Right renal cortex interstitium (tissue), 3 donors: Measurements from ENCODE around the gene TSPO2. TPM values are rescaled to one million over a fixed set of nuclear protein-coding genes. Genes with fewer than 3 reads are reported as not detected.
A peak's percentile ranks its signal among the peaks of the same experiment; 100 is the strongest.

ENCODE experiments used
- DNase-seq, 3 donors: peaks; one replicate each; pipeline ENCODE4 v3.0.0-alpha.2; 2013; ENCODE audit warnings: low read depth in 3 of 3, low spot score in 2 of 3
- polyA plus RNA-seq, 3 donors: library from polyadenylated mRNA; unstranded; fragments of 120-200 nt; gene quantifications; one replicate each; pipeline ENCODE4 v1.2.1, GENCODE V29; 2013; ENCODE audit not compliant: insufficient read length in 3 of 3

The TSPO2 gene
- polyA plus RNA-seq, 3 donors: 0.35 to 0.87 (median 0.44) TPM

- DNase-seq: peak; percentile 63 to 80 (median 80)
Measured at GRCh38 chr6:41073203-41073967, 31.1 kb downstream of the TSPO2 start.

DNA sequence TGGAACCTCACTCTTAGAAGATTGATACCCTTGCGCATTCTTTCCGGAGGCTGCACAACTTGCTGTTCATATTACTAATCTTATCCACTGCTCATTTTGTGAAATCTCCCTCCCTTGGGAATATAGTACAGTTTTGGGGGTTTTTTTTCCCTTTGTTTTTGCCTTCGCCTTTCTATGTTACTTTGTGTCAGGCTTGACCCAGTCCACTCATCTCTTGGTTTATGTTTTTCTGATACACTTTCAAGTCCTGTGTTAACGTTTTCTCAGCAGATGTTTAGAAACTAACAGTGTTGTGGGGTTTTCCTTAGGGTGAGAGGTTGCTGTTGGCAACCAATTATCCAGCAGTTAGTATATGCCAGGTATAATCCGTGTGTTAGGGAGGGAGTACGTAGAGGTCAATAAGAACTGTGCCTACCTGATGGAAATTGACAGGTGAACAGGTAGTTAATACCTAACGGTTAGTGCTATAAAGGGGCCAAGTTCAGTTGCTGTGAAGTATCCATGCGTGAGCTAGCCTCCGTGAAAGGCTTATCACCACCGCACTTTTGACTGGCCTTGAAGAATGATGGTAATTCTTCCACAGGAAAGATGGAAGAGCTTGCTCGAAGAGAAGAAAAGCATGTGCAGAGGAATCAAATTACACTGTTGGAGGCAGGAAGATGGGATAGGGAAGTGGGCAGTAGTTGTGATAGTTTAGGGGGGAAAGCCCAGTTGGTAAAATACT is 31.9 kb downstream of the TSPO2 start:
- peak in 1 of 3 donors; percentile 27 for DNase-seq

DNA sequence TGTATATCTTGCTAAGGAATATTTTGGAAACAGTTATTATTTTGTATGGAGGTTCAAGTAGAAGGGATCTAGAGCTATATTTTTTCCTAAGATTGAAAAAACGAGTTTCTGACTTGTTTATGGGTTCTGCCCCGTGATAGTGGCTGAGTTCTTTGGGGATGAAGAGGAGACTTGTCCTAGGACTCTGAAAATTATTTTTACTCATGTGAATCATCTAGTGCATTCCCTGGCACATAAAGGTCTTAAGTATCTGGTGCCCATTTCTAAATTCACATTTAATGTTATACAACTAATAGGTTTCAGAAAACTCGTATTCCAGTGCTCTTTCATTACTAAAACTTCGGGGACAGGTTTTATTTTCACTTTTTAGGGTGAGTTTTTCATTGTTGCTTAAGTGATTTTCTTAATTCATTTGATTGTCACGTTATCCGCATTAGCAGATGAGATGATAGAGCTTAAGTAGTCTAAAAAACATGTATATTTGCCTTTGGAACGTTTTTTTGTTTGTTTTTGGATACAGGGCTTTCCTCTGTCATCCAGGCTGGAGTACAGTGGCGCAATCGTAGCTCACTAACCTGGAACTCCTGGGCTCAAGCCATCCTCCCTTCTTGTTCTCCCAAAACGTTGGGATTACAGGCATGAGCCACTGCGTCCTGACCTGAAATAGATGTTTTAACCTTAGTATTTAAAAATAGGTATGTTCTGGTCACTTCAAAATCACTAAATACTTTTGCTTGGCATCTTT is 32.6 kb downstream of the TSPO2 start:
- DNase-seq: no peak

- DNase-seq: no peak
Measured at GRCh38 chr6:41075651-41076626, 33.7 kb downstream of the TSPO2 start.

DNA sequence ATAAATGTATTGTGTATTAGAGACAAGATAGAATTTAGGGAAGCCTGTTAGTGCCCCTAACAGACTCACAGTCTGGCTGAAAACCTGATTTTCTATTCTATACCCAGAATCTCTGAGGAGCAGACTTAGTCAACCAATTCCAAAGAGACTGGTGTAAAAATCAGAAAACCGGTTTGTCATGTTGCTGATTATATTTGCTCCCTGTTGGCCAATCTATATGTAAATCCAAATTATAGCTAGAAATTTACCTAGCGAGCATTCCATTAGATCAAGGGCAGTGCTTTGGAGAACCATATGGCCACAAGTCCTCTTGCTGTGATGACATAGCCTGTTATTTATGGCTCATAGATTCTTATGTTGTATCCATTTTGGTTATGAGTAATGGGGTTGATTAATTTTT is 35.3 kb downstream of the TSPO2 start:
- DNase-seq: no peak

- DNase-seq: no peak
Measured at GRCh38 chr6:41078101-41078500, 35.8 kb downstream of the TSPO2 start.

- DNase-seq: no peak
Measured at GRCh38 chr6:41079080-41079479, 36.8 kb downstream of the TSPO2 start.

DNA sequence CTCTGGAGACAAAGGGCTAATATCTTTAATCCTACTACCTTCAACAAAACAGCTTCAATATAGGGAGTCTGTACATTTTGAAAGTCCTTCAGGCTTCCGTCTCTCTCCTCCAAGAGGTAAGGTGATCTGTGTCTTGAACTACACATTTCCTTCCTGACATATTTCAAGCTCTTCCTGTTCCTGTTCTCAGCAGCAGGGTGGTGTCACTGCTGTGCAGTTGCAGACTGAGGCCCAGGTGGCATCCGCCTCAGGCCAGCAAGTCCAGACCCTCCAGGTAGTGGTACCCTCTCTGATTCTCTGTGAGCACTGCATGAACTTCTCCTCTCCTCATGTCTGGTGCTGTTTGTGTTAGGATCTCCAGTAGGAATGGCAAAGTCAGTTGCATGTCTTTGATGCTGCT is 38.4 kb downstream of the TSPO2 start:
- DNase-seq: no peak

DNA sequence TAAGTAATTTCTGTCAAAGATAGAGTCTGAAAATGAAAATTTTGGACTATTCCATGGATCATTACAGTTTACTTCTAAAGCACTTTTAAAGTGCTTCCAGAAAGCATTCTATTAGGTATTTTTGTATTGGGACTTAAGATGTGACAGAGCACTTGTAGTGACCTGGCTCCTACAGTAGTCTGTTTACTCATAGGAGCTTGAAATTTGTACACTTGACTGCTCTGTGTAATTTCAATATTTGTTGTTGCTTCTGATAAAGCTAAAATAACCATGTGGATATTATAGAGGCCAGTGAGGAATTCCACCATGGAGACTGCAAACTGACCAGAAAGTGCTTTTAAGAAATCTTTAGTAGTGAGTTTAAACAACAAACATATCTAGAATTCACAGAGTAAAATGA is 40.8 kb downstream of the TSPO2 start:
- no peak for DNase-seq

DNA sequence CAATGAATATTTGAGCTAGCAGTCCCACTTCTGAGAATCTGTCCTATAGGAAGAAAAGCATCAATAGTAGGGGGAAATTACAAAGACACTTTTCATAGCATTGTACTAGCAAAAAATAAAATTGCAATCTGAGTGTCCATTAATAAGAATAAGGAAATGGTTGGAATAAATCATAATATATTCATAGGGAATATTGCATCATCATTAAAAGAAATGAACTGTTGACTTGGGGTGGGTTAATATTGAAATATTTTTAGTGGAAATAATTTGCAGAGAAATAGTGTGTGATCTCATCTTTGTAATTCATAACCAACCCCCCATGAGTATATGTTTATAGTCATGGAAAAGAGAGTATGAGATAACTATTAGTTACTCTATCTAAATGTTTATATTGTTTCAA is 42.9 kb downstream of the TSPO2 start:
- no peak for DNase-seq

DNA sequence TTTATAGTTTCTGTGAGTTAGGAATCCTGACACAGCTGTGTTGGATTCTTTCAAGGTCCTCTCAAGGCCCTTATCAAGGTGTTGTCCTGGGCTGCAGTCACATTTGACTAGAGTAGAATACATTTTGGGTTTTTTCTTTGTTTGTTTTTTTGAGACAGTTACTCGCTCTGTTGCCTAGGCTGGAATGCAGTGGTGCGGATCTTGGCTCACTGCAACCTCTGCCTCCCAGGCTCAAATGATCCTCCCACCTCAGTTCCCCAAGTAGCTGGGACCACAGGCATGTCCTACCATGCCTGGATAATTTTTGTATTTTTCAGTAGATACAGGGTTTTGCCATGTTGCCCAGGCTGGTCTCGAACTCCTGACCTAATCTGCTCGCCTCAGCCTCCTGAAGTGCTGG is 46.2 kb downstream of the TSPO2 start:
- DNase-seq: no peak

DNA sequence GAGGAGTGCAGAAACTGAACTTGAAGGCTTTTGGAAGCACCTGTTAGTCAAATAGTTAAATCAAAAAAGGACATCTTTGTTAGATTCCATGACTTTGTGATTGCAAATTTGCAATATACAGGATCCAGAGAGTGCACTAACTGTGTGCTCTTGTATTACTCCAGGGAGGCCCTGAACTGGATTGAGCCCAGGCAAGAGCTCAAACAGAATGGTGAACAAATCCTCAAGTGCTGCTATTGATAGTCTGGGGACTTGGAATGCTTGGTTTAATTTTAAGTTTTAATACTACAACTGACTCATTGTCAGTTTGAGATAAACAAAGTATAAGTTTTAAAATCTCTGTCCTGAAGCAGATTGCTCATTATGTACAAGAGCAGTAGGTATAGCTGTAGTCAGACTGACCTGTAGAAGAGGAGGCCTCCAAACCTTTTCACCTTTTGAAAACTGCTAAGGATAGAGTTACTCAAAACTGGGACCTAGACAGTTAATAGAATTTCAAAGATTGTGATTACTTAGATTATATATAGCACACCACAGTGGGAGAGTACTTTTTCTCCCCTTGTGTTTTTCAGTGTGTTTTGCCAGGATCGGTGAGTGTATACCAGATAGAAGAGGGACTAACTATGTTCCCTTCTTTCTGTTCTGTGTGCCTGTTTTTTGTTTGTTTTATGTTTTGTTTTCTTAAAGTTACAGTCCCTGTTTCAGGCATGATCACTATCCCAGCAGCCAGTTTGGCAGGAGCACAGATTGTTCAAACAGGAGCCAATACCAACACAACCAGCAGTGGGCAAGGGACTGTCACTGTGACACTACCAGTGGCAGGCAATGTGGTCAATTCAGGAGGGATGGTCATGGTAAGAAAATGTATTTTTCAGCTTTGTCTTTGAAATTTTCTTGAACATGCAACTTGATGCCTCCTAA is 48.8 kb downstream of the TSPO2 start:
- DNase-seq: no peak

DNA sequence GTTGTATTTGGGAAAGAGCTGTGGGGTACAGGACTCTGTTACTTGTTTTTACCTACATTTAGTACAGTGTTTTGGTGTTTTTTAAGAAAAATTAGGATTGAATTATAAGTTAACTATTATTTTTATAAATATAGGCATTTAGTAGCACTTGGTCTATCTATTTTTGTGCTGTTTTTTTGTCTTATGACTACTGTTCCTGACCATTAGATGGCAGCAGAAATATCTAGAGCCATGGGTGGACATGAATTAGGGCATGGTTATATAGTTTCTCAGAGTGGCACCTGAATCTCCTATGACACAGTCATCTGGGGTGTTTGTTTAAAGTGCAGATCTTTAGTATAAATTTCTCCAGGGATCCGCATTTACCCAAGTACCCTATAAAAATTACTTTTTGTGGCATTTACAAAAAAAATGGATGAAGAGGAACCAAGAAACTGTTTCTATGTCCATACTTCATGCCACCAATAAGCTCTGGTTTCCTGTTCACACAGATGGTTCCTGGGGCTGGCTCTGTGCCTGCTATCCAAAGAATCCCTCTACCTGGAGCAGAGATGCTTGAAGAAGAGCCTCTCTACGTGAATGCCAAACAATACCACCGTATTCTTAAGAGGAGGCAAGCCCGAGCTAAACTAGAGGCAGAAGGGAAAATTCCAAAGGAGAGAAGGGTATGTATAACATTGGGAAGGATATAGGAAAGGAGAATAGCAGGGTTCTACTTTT is 50.3 kb downstream of the TSPO2 start:
- no peak for DNase-seq

DNA sequence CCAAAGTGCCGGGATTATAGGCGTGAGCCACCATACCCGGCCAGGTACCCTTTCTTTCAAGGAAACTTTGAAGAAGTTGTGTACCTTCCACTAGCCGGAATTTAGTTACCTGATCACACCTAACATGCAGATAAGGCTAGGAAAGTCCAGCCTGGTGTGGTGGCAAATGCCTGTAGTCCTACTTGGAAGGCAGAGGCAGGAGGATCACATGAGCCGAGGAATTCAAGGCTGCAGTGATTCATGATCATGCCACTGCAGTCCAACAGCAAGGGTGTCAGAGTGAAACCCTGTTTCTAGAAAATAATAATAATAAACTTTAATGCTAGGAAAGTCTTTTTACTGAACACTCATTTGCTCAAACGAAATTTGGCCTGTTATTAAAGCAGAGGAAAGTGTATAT is 51.5 kb downstream of the TSPO2 start:
- DNase-seq: no peak

Other genes with a start within 250 kb of the TSPO2 start
- gene UNC5CL, start 3.2 kb upstream of the TSPO2 start, polyA plus RNA-seq: 1 to 10 TPM; 5.2 to 6.0 (median 5.2) TPM
- gene APOBEC2, start 10.7 kb downstream of the TSPO2 start, polyA plus RNA-seq: under 1 TPM; 0.23 to 0.60 (median 0.46) TPM
- gene OARD1, start 29.9 kb downstream of the TSPO2 start, polyA plus RNA-seq: 10 to 100 TPM; 64.6 to 73.3 (median 70.2) TPM
- 10 to 100 TPM; 52.5 to 55.6 (median 53.6) TPM for gene NFYA, start 30.5 kb downstream of the TSPO2 start, polyA plus RNA-seq
- gene TREML1, start 111.9 kb downstream of the TSPO2 start, polyA plus RNA-seq: 1 to 10 TPM in 1 of 3 donors, under 1 TPM in 2; 0.40 to 1.5 (median 0.72) TPM
- gene TREM2, start 120.6 kb downstream of the TSPO2 start, polyA plus RNA-seq: under 1 TPM; 0.29 to 0.59 (median 0.31) TPM
- gene TREML2, start 158.7 kb downstream of the TSPO2 start, polyA plus RNA-seq: under 1 TPM; 0.04 to 0.16 (median 0.10) TPM
- not detected for gene TREML4, start 185.9 kb downstream of the TSPO2 start, polyA plus RNA-seq
- under 1 TPM in 1 of 3 donors, not detected in 2; 0.14 TPM for gene TREM1, start 244.2 kb downstream of the TSPO2 start, polyA plus RNA-seq